ENCODE data around the gene DUSP3.

GRCh38 chr17:43753493-43754129, 25.2 kb downstream of the DUSP3 start:
- TF ChIP-seq CTCF (IDR thresholded peaks at IDR 0.05) (no peak), POLR2A (IDR thresholded peaks at IDR 0.05) (no peak)

All from right lobe of liver (tissue), 4 donors.